HG03378 (cell line): Measurements from ENCODE around the gene ADD1.

Experiments
- ATAC-seq: cut with Tn5 transposase; IDR thresholded peaks from one replicate; pipeline ENCODE4 v1.9.1; 2021; ENCODE audit warnings: mild to moderate bottlenecking, moderate library complexity; ENCODE audit not compliant: unreplicated experiment

ADD1 gene

DNA sequence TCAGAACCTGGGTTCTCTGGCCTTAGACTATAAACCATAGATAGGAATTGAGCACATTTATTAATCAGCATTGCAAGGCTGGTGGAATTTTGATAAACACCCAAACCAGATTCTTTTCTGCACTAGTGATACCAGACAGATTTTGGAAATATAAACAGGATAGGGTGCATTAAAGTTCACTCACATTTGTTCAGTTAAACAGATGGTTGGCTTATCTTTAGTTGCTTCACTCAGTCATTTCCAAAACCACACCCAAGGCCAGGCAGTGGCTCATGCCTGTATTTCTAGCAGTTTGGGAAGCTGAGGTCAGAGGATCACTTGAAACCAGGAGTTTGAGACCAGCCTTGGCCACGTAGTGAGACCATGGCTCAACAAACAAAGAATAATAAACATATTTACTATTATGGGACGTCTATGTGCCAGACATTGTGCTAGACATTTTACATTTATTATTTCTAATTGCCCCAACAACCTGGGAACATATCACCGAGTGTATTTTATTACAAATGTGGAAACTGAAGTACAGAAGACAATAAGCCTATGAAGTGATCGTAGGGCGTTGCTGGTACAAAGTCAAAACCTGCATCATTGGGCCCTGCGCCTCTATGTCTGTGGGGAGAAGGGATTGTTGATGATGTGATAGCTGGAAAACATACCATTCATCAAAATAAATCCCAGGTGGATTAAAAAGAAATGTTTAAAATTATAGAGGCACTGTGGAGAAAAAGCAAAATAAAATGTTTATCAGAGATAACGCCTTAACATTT is 15.0 kb downstream of the ADD1 start:
- no peak for ATAC-seq

DNA sequence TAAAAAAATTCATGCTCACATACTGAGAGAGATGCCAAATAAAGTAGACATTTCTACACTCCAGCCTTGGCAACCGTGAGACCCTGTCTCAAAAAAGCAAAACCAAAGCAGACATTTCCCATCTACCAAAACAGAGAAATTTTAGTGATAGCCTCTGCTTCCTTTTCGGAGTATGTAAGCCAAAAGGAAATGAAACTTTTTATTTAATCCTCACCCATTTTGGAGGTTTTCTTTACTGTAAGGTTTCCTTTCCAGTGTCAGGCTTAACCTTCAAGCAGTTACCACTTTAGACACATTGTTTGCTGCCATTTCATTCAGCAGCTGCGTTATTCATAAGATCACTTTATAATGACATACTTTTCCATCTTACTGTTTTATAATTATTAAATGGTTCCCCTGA is 15.9 kb downstream of the ADD1 start:
- no peak for ATAC-seq

DNA sequence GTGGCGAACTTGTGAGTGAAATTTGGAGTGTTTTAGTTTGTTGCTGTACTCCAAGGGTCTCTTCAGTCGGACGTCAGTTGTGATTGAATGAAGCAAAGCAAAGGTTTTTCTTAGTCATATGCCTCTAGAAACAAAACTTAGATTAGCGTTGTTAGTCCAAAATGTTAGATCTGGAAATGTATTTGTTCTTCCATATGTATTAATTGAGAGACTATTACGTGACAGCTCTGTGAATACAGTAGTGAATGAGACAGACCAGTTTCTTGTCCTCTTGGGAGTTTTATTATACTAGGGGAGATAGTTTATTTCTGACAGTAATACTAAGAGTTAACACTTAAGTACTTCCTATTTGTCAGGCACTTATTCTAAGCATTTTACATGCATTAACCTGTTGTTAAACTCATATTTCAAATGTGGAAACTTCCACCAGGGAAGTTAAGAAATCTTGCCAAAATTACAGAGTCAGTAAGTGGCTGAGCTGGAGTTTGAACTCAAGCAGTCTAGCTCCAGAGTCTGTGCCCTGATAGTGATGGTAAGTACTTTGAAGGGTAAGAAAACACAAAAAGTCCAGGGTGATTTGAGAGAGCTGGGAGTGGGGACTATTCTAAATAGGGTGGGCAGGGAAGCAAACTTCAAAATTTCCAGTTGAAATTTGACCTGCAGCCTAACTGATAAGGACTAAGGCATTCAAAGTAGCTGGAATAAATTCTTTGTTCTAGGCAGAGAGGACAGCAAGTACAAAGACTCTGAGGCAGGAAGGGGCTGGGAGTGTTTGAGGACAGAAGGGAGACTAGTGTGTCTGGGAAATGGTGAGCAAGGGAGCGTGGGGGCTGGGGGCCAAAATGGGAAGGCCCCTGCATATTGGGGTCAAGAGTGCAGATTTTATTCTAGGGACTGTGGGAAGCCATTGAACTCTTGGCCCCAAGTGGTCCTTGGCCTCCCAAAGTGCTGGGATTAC is 17.0 kb downstream of the ADD1 start:
- ATAC-seq = no peak

DNA sequence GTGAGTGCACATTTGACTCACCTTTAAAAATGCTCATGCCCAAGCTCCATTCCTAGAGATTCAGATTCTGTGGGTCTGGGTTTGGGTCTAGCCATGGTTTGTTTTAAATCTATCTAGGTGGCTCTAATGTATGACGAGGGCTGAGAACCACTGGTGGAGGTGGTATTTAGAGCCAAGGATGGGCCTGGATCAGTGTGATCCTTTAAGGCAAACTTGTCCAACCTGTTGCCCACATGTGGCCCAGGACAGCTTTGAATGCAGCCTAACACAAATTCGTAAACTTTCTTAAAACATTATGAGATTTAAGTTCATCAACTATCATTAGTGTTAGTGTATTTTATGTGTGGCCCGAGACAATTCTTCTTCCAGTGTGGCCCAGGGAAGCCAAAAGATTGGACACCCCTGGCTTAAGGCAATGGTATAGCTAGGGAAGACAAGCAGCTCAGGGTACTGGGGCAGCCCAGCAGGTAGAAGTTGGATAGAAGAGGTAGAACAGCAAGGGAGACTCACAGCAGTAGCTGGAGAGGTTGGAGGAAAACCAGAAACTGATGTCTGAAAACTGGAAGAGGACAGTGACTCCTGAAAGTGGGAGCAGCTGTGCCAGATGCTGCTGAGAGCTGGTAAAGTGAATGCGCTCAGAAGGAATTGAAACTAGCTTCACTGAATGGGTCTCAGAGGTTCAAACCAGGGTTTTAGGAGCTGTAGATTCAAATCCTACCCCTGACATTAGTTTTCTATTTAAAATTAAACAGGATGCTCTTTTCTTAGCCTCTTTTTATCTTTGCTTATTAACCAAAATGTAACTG is 18.2 kb downstream of the ADD1 start:
- ATAC-seq = no peak

DNA sequence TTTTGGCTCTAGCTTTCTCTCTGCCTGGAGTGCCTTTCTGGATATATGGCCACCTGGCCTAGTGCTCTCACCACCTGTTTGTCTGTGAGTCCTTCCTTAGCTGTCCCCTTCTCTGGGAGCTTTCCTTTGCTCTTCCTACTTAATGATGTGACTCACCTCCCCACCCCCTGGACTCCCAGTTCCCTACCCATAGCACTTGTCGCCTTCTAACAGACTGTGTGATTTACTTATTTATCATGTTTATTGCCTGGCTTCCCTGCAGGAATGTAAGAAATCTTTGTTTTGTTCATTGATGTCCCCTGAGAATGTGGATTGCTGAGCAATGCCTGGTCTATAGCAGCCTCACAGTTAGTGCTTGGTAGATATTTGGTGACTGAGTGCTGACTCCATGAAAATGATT is 18.9 kb downstream of the ADD1 start:
- no peak for ATAC-seq

DNA sequence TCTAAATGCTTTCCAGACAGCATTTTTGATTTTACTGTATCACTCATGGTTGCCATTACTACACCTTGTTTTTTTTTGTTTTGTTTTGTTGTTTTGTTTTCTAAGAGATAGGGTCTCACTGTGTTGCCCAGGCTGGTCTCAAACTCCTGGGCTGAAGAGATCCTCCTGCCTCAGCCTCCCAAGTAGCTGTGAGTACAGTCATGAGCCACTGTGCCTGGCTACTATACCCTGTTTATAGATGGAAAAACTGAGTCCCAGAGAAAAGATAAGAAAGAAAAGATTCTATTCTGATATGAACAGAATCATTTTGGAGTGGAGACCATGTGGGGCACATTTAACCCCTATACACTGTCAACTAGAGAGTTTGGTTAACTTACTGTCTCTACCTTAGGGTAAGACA is 20.0 kb downstream of the ADD1 start:
- ATAC-seq = no peak

DNA sequence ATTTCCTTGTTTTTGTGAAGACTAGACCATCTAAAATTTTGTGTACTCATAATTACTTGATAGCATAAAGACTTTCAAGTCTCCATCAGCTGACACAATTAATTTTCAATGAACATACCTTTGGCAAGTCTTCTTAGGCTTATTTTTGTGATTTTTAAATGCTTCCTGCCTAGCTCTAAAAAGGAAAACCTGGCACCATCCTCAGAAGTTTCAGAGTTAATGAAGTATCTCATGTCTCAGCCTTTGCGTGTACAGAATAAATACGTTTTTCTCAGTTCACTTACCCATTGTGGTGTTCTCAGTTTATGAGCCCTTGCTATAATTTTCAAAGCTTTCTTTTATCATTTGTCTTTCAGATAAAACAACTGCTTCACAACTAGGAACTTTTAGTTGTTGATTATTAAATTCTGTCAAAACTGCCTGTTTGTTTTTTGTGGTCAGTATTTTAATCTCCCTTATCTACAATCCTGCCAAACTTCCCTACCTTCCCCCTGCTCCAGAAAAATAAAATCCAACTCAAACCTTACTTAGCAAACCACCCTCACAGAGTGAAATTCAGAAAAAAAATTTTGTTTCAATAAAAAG is 21.6 kb downstream of the ADD1 start:
- no peak for ATAC-seq

DNA sequence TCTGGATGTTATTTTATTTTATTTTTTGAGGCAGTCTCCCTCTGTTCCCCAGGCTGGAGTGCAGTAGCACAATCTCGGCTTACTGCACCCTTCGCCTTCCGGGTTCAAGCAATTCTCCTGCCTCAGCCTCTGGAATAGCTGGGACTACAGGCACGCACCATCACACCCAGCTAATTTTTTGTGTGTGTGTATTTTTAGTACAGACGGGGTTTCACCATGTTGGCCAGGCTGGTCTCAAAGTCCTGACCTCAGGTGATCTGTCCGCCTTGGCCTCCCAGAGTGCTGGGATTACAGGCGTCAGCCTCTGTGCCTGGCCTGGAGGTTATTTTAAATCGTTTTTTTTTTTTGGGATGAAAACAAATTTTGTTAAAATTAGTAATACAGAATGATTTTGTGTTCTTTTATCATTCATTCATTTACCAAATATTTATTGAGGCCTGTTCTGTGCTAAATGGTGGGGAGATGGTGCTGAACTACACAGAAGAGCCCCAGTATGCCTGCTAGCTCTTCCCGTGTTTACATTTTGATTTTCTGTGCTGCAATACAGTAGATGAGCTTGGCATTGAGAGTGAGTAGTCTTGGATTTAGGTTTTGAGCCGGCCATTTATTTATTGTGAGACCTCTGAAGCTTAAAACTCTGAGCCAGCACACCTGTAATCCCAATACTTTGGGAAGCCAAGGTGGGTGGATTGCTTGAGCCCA is 22.7 kb downstream of the ADD1 start:
- ATAC-seq = no peak

DNA sequence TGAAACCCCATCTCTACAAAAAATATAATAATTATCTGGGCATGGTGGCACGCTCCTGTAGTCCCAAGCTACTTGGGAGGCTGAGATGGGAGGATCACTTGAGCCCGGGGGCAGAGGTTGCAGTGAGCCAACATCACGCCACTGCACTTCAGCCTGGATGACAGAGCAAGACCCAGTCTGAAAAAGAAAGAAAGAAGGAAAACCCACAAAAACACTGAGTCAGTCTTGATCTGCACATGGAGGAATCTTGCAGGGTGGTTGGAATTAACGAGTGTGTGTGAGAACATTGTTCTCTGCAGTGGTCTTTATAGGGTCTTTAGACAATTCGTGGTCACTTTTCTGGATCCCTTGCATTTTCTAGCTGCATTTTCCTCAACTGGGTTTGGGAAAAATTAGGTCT is 23.2 kb downstream of the ADD1 start:
- ATAC-seq = no peak

DNA sequence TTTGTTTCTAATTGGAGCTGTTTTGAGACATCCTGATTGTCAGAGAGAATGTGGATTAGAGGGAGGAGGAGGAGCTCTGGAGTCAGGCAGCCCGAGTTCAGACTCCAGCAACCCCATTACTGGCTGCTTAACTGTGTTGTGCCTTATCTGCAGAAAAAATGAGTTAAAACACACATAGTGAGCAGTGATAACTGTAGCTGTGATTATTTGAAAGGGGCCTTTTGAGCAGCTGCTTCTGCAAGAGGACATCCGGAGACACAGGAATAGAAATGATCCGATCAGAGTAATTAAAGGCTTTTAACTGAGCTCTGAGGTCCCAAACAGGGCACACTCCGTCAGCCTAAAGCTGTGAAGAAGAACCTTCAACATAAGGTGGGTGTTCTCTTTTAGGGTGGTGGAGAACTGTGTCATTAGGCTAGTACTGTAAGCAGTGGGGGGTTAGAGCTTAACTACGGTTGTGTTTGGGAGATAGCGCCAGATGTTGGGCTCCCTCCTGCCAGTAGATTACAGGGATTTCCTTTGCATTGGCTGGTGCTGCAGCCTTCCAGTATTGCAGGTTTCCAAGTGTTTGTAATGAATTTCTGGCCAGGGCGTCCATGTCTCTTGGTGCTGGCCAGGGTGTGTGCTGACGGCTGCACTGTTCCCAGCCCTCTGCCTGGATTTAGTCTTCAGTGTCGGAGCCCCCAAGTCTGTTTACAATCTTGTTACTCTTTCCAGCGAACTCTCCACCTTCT is 24.3 kb downstream of the ADD1 start:
- ATAC-seq = no peak

DNA sequence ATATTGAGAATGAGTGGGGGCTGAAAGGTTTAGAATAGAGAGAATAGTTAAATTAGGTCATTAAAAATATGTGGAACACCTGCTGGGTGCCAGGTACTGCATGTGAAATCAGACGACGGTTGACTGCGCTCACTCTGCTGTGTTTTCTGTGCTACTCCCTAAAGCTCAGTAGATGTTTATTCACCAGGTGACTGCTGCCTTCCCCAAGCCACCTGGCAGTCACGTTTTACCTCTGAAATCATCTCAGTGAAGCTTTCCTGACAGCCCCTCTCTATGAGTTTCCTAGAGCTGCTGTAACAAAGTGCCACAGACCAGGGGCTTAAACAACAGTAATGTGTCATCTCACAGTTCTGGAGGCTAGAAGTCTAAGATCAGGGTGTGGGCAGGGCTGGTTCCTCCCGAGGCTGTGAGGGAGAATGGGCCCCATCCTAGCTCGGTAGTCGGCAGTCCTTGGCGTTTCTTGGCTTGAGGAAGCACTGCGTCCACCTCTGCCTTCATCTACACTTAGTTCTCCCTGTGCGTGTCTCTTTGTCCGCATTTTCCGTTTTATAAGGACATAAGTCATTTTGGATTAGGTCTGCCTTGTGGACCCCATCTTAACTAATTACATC is 25.3 kb downstream of the ADD1 start:
- ATAC-seq = no peak

DNA sequence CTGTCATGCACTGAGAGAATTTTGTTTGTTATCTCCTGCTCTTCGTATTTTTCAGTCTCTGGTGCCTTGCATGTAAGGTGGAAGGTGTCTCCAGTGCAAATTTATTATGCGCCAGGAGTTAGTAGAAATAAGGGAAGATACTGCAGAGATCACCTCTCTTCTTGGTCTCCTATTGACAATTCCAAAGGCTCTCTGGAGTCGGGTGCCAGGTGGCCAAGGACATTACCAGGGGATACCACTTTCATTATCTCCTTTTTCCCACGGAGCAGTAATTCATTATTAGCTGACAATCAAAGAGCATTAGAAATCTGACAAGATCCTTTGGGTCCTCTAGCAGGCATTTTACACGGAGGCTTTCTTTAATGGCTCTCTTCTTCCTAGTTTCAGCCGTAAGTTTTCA is 26.0 kb downstream of the ADD1 start:
- no peak for ATAC-seq

DNA sequence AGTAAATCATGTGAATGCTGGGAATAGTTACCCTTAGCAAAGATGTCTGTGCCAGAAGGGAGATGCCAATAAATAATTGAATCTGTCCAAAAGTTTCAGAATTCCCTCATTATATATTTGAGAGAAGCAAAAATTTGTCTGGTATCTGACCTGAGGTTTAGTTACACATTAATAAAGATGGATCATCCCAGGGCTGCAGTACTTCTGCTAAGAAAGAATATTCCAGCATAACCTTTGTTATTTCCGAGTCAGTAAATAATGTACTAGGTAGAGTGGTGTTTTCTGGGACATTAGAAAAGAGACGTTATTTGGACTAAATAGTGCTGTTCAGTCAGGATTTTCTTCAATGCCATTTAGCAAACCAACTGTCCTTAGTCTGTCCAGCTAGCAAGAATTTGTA is 26.4 kb downstream of the ADD1 start:
- no peak for ATAC-seq

DNA sequence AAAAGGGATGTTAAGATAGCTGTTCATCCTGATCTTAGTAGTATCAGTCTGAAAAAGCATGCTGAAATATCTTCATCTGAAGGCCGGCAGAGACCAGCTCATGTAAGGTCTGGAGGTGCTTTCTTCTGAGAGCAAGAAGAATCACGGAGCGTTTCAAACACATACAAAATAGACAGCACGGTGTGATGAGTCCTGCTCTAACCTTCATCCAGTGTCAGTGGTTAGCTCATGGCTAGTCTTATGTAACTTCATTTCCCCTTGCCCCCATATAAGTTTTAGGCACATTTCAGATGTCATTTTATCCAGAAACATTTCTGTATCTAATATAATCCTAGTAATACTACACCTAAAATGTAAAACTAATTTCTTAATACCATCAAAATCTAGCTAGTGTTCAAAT is 27.8 kb downstream of the ADD1 start:
- no peak for ATAC-seq

DNA sequence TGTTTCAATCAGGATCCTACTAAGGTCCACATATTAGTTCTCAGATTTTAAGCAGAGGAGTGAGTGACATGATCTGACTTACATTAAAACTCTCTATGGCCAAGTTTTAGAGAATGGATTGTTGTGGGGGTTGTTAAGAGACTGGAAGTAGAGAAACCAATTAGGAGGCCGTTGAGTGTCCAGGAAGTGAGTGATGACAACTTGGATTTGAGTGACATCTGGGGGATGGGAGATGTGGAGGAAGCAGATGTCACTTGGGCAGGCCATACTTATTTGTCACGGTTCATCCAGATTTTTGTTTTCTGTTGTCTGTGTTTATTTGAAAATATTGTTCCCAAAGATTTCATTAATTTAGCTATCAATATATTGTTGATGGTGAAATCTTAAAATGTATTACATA is 28.3 kb downstream of the ADD1 start:
- no peak for ATAC-seq

DNA sequence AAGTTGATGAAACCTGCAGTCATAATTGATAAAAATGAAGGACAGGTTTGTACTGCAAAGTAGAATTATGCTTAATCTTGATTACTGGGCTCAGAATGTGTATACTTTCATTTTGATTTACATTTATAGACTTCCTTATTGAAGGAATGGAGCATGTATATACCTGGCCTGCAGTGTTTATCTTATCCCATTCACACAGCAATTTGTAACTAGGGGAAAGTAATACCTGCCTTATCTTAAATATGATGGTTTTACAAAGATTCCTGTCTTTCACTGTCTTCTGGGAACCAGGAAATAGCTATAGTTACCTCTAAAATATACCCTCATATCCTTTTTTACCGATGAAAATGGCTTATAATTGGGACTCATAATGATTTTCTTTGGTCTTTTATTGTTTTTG is 29.7 kb downstream of the ADD1 start:
- ATAC-seq = no peak

DNA sequence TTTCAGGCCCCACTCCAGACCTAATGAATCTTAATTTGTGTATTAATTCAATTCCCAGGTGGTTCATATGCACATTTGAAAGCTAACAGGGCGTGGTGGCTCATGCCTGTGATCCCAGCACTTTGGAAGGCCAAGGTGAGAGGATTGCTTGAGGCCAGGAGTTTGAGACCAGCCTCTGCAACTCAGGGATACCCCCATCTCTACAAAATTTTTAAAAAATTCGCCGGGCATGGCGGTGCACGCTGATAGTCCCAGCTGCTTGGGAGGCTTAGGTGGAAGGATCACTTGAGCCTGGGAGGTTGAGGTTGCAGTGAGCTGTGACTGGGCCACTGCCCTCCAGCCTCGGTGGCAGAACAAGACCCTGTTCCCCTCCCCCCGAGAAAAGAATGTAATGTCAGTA is 31.2 kb downstream of the ADD1 start:
- ATAC-seq = no peak

DNA sequence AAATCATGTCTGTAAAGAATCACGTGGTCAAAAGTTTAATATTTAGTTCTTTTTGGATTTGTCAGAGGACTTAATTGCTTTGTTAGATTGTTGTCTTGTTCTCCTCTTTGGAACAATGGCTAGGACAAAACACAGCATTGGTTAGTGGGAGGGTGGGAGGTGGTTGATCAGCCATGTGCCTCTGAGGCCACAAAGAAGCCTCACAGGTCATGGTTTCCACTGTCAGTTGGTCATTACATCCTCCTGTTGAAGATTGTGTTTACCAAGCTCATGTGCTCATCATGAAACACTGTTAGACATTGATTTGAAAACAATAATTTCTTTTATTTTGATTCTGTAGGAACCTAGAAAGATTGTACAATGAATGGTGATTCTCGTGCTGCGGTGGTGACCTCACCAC is 31.9 kb downstream of the ADD1 start:
- ATAC-seq = no peak

DNA sequence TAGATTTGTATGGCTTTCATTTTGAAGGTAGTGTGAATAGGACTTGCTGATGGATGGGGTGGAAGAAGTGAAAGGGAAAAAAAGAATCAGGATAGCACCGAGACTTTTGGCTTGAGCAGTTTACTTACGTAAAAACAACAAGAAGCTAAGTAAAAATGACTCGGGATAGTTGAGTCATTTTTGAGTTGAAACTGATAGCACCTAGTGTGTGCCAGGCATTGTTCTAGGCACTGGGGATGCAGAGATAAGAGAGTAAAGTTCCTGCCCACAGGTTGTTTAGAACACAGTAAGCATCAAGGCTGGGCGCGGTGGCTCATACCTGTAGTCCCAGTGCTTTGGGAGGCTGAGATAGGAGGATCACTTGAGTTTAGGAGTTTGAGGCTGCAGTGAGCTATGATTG is 34.7 kb downstream of the ADD1 start:
- no peak for ATAC-seq
